Fibroblast of the conjunctiva (primary cell): ENCODE measurements around the gene FILIP1L.

Experiments
- DNase-seq: peaks from one replicate; pipeline ENCODE4 v3.0.0-alpha.2; 2010; ENCODE audit warnings: low read depth

Gene FILIP1L

DNA sequence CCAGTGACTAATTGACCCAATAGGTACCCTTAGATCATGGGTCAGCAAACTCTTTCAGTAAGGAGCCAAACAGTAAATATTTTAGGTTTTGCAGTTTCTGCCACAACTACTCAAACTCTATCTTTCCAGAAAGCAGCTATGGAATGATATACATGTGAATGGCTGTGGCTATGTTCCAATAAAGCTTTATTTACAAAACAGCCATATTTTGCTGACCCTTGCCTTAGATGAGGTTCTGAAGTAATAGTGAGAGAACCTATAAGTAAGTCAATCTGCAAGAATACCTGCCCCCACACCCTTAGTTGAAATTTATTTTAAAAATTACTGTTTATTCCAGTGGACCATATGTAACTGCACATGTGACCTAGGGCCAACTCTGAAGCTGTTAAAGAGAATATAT lies 162.6 kb downstream of the FILIP1L start:
- DNase-seq: no peak

DNA sequence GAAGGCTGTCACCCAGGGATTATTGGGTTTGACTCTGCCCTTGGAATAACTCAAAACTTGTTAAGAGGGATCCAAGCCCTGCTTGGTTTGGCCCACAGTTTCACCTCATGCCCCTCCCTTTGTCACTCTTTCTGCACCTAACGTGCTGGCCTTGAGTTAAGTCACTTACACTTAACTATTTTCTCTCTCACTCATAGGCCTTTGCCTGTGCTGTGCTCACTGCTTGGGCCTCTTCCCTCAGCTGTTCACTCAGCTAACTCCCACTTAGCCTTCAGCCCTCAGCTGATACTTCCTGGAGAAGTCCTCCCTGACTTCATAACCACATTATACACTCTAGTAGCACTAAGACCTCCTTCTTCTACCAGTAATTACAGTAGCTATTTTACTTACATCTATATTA lies 163.4 kb downstream of the FILIP1L start:
- DNase-seq: no peak

DNA sequence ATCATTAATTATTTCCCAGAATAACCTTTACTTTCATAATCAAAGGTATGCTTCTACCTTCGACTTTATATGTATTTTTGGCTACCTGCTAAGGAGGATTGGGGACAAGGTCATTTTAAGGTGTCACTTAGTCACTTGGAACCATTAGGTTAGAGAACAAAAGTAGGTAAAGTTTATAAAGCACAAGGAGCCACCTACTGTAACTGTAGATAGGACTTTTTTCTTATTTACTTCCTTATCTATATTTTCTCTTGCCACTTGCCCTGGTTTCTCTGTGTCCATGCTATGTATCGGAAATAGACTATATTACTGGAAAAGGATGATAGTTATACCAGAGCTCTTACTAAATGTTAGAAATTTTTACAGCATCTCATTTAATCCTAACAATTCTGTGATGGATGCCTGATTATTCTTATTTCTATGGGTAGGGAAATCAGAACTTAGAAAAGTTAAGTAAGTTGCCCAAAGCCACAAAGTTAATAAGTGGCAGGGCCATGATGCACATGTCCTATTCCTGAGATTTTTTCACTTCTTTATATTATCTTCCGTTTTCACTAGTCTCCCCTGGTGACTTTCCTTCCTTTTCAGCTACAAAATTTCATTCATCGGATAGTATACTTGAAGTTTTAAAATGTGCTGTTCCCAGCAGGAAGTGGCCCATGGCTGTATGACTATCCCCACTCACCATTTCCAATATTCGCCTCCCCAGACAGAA lies 164.2 kb downstream of the FILIP1L start:
- DNase-seq: no peak

DNA sequence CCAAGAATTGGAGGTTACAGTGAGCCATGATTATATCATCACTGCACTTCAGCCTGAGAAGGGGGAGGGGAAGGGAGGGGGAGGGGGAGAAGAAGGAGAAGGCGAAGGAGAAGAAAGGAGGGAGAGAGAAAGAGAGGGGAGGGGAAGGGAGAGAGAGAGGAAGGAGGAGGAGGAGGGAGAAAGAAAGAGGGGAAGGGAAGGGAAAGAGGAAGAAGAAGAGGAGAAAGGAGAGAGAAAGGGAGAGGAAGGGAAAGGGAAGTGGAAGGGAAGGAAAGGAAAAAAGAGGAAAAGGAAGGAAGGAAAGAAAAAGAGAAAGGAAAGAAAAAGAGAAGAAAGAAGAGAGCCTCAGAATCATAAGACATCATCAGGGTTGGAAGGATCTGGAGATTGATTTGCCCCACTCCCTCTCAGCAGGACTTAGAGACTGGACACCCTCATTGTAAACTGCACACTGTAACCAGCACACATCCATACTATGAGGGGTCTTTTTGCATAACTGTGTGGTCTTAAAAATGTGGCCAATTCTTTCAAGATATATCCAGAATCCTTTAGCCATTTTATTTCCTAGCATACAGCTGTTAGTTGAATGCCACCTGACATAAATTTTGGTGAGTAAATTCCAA lies 165.7 kb downstream of the FILIP1L start:
- DNase-seq: no peak

DNA sequence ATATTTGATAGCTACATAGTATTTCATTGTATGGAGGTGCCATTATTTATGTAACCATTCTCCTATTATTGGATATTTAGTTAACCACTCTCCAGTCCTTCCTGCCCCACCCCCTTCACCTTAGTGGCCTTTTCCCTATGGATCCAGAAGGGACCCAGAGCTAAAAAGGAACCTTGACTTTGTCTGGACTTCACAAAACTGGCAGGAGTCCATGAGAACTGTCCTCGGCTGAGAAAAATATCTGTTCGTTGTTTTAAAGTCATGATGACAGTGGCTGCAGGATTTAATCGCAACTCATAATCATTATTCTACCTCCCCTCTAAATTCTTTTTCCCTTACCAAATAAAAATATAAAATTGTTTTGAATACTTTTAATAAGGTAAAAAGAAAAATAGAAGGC lies 166.9 kb downstream of the FILIP1L start:
- DNase-seq: no peak

DNA sequence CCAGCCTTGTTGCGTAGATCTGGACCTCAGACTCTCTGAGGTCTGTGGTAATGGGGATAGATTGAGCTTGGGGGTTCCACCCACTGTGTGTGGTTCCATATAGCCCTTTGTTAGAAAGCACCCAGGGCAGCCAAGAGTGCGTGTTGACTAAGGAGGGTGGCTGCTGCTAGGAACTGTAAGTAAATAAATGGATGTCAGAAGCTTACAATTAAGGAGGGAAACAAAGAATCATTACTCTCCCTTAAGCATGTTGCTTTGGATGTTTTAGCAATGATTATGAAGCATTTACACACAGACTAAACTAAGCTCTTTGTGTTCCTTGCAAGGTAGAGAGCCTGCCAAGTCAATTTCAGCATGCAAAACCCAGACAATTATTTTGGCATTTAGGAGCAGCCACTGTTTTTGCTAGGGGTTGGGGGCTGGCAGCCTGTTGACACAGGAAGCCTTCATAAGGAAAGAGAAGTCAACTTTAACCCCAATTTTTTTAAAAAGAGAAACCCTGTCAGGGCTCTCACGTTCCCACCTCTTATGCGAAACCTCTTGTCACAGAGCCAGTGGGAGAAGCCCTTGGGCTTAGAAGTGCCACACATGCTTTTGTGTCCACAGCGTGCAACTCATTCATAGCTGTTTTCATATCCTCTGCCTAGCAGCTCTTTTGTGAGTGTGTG lies 168.8 kb downstream of the FILIP1L start:
- no peak for DNase-seq

DNA sequence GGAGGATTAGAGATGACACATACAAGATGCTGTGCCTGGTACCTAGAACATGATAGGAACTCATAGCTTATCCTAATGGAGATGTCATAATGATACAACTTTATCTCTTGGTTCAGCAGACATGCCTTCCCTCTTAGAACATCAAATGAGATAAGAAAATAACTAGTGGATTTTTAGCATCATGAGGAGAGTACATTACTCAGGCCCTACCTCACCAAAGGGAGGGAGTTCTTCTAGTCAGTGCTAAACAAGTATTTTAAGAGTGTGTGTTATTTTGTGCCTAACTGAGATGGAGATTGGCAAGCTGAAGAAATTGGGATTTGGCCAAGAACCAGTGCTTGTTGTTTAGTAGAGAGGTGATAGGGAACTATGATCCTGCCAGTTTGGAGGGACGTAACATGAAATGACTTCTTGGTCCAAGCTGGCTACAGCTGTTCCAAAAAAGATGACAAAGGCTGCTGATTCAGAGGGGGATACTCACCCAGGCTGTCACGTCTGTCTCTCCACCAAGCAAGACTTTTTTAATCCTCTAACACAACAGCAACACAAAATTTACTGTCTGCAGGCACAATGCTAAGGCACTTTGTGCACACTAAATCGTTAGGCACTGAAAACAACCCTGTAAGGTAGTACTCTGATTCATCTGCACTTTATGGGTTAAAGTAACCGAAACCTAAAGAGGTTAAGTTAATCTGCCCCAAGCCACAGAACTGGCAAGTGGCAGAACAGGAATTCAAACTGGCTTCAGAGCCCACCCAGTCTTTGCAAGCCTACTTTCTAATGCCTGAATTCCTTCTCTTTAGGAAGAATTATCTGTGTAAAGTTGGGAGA lies 170.2 kb downstream of the FILIP1L start:
- DNase-seq: no peak

DNA sequence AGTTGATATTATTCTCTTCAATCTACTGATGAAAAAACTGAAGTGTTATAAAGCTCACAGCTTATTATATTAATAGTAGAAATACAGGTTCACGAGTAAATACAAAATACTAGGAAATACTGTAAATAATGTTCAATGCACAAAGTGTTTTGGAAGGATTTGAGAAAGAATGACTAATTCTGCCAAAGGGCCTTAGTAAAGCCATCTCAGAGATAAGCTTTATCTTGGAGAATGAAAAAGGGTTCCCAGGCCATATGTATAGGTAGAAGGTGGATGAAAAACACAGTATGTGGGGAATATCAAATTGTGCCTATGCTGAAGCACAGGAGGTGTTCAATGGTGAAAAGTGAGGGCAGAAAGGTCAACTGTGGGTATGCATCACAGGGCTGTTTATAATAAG lies 173.1 kb downstream of the FILIP1L start:
- no peak for DNase-seq

DNA sequence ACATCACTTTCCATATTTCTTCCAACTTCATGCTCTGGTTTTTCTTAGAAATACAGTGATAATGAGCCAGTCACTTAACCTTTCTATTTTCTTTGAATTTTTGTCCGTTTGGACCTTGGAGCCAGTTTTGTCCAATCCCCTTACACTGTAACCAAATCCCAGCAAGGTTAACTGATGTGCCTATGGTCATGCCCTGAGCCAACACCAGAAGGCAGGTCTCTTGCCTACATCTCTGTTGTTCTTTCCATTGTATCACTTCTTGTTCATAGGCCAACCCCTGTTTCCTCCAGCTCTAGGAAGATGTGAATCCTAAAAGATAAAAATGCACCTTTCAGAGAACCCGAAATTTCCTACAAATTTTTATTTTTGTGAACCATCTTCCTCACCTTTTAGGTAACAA lies 174.0 kb downstream of the FILIP1L start:
- no peak for DNase-seq

DNA sequence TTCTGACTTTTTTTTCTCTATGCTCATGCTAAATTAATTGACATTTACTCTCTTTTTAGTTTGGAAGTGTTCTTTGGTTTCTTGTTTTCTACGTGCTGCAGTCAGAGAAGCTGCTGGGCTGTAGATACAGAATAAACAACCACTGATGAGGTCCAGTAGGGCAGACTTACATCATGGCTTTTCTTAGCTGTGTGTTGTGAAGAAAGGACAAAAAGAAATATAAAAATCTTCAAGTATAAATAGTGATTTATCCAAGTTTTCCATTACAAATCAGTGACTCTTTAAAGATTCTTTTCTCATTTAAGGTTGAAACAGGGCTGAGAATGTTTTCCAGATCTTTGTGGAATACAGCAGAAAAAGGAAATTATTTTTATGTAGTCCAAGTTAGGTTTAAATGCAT lies 174.4 kb downstream of the FILIP1L start:
- no peak for DNase-seq

DNA sequence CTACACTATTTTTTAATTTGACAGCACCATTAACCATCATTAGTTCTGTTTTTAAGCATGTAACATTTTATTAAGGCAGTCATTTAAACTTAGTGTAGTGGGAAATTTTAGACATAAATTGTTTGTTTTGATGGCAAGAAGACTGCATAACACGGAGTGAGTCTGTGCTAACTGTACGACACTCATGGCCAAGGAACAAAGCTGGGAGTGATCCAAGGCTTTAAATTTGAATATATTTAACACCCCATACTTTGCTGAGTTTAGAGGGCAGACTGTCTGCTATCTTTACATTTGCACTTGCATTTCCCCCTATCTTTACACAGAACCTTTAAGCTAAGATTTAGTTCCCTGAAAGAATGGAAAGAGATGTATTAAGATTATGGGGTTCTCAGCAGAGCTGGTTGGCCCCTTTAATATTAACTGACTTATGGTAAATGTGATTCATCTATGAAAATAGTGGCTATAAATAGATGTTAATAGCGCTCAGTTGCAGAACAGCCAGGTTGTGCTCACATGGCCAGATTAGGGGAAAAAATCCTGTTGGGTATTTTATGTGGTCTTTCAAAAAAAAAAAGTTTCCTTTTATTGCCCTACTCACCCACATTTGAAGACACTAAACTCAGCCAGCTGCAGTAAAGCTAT lies 175.9 kb downstream of the FILIP1L start:
- DNase-seq: no peak

DNA sequence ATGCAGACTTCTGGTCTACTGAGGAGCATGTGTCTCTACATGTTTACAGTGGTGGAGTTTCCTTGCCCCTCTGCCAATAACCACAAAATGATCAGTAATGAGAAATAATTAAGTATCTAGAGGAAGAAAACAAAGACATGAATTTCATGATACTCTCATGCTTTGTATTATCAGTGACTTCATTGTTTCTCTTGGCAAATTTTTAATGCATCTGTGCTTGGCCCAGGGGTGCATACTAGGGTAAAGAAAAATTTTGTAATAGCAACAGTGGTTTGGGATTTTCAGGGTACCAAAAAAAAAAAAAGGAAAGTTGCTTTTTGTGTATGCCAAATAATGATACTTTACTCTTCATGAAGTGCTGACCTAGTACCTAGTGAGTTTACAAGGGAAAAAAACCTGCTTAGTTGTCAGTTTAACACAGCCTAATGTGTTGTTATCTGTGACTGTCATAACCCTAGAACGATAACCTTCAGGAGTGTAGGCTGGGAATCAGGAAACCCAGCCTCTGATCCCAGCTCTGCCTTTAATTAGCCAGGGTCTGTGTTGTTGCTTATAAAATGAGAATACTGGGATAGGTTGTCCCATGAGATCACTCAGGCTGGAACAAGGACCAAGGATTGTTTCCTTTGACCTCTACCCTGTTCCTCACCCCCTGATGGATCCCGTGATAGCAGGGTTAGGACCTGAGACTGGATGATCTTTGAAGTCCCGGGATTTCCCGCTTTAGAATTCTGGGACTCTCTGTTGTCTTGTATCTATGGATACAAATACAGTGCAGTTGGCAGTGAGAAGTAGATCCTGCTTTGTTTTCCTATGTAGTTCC lies 179.1 kb downstream of the FILIP1L start:
- DNase-seq: peak; percentile 50

DNA sequence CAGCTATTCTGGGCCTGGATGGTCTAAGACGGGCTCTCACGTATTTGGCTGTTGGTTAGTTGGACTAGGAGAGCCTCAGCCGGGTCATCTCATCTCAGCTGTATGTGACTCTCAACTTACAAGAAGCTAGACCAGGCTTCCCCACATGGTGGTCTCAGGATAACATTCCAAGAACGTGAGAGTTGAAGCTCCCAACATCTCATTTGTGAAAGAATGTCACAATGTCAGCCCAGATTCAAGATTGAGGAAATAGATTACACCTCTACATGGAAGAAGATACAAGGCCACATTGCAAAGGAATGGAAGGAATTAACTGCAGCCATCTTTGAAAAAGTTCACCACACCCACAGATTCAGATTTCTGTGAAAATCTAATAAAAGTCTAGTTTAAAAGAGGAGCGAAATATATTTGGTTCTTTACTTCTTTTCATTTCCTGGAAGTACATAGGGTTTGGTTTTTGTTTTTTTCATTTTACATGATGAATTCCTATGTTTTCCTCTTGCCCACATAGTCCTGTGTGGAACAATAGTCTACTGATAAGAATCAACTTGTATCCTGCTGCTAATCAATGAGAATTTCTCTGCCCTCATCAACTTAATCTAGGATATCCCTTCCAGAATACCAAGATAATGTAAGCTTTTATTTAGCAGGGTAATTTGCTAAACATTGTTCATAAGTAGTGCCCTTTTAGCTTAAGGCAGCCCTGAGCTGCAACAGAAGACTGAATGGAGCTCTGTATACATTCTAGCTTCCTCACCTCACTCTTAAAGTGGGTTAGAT lies 180.1 kb downstream of the FILIP1L start:
- DNase-seq: no peak

DNA sequence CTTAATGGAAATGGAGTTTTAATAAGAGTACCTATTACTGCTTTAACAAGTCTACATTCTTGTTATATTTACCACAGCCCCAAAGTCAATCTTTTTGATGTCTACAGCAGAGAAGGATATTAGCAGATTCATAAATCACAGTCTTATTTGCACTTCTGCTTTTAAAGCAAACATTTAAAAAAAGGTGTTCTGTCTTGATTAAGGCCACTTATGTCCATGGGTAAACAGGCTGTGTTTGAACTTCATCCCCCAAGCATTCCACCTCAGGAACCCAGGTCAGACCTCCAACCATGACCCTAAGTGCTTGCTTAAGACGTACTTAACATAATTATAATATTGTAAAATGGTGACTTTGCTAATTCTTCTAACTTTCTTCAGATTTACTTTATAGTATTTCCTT lies 183.2 kb downstream of the FILIP1L start:
- DNase-seq: no peak

DNA sequence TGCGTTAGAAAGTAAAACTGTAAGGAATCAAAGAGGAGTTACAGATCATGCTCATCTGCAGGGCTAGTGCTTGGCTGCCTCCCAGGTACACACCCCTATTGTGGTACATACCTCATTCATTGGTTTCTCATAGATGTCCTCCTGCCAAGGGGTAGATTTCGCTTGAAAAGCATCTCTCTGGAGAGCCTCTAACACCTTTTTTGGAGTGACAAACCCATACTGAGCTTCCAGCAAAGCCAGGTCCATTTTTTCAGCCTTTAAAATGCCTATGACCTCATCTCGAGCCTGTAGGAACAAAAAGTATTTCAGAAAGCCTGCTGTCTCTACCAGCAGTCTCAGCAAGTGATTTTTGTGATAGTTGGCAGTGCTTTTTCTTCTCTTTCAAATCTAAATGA lies 184.6 kb downstream of the FILIP1L start:
- DNase-seq: peak; percentile 59

DNA sequence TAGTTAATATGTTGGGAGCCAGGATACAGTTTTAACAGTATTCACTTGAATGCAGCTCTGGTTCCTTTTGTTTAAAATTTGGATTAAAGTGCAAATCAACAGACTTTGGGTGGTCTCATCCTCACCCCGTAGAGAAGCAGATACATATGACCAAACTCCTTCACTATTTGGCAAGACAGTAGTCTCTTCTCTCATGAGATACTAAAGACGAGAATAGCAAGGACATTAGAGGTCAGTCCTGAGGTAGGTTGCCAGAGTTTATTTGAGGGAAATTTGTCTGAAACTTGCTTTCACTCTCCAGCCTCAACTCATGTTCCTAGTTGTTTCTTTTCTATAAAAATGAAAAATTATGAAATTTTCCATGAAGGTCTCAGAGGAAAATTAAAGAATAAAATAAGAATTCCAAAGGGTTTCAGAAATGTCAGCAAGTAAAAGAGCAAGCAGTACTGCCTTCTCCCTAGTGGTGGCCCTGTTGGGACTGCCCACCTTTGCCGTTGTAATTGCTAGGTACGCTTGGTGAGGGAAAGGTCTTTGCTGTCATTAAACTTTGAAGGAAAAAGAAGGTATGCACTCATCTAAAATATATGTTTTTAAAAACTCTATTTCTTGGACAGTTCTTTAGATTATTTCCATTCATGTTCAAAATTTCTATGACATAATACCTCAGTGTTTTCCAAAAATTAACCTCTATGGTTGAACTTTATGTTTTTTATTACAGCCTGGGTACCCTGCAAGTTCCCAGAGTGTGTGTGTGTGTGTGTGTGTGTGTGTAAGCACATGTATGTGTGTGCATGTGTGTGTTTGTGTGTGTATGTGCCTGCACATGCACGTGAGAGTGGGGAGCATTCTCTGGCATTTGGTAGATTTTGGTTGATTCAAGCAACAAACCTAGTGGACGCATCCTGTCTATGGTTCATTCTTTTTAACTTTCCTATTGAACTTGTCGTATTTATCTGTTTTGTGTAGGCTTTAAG lies 185.2 kb downstream of the FILIP1L start:
- no peak for DNase-seq

DNA sequence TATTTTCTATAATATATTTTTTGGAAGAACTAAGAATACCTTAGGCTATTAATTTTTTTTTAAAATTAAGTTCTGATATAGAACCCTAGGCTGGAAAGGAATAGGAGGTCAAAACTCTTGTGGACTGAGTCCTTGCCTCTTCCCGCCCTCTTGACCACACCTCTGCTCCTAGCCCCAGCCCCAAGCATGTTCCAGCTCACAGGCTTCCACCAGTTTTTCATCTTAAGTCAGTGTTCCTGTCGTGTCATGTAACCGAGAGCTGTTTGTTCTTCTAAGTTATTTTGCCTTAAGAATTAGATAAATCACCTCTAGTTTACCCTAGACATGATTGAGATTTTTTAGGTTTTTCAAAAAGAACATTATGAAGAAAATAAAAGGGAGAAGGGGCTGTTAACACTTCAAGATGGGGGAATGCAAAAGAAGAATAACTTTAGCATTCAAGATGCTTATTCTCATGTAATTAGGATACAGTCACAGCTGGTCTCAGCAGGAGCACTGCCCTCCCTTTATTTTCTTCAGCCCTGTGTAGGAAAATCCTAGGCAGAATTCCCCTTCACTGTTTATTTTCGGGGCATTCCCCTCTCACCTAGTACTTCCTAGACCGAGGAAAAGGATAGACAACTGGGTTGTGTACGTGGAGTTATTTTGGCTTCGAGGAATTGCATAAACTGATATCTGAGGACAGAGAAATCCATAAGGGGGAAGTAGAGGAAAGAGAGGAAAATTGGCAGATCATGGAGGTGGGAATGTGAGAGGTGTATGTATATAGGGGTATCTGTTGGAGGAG lies 186.4 kb downstream of the FILIP1L start:
- no peak for DNase-seq

DNA sequence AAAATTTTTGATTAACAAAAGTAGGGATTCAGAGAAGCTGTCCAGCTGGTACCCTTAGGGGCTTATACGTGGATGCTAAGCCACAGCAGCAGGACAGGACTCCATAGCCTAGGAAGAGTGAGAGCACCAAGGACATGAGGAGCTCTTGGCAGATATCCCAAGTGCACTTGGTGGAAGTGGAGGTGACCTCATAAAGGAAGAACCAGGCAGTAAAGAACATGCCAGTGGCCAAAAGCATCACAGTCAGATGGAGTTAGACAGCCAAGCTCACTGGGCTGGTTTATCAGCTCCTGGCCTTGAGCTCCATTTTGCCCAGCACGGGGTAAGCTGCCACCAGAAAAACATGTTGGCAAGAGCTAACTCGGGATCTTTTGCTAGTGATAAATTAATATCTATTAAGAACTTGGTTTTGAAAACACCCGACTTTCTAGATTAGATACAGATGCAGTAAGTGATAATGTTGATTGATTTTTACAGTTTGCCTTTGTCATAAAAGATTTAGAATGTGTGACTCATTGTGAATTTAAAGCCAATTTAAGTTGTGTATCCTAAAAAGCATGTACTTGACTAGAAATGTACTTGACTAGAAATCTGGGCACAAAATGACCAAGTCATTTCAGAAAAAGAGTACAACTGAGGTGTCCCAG lies 188.6 kb downstream of the FILIP1L start:
- DNase-seq: no peak
